G401.6 (cell line): ENCODE data around the gene RCC1.
"Not testable (repeated sequence)": the region's sequence is repeated elsewhere in the genome, so short reads cannot be mapped to it uniquely, and the experiment has no call there.

ENCODE experiments used
- FAIRE-seq: peaks from 2 replicates; lab custom pipeline; 2012; peaks lifted over from hg19 to GRCh38; lab: Jason Lieb, UNC

Gene RCC1

GRCh38 chr1:28551381-28551780 is 45.5 kb downstream of the RCC1 start:
- FAIRE-seq: no peak

GRCh38 chr1:28552758-28553663 is 47.2 kb downstream of the RCC1 start, which contains the start of gene TRNAU1AP:
TRNAU1AP (plus strand) TSS chr1:28553085; CDS start chr1:28553111, 26 bp downstream.
- peak; percentile 77 for FAIRE-seq

- FAIRE-seq: no peak
Measured at GRCh38 chr1:28560886-28561285, 55.0 kb downstream of the RCC1 start.

- no peak for FAIRE-seq
Measured at GRCh38 chr1:28564310-28564709, 58.5 kb downstream of the RCC1 start.

DNA sequence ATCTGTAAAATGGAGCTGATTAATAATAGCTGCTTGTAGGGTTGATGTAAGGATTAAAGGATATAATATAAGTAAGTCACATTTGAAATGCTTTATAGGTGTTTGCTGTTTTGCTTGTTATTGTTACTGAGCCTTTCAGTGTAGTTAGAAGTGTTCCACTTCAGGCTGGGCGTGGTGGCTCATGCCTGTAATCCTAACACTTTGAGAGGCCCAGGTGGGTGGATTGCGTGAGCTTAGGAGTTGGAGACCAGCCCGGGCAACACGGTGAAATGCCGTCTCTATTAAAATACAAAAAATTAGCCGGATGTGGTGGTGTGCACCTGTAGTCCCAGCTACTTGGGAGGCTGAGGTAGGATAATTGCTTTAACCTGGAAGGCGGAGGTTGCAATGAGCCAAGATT is 59.2 kb downstream of the RCC1 start:
- FAIRE-seq: no peak

DNA sequence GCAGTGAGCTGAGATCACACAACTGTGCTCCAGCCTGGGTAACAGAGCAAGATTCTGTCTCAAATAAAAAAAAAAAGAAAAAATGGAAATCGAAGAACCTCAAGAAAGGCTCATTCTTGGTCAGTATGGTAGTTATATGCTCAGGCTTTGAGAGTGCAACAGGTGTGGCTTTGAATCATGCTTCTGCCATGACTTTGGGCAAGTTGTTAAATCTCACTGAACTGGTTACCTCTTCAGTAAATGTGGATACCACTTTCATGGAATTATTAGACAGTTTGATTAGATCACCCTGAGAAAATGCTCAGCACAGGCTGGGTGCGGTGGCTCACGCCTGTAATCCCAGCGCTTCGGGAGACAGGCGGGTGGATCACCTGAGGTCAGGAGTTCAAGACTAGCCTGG is 59.9 kb downstream of the RCC1 start:
- no peak for FAIRE-seq

- no peak for FAIRE-seq
Measured at GRCh38 chr1:28566931-28567330, 61.1 kb downstream of the RCC1 start.

DNA sequence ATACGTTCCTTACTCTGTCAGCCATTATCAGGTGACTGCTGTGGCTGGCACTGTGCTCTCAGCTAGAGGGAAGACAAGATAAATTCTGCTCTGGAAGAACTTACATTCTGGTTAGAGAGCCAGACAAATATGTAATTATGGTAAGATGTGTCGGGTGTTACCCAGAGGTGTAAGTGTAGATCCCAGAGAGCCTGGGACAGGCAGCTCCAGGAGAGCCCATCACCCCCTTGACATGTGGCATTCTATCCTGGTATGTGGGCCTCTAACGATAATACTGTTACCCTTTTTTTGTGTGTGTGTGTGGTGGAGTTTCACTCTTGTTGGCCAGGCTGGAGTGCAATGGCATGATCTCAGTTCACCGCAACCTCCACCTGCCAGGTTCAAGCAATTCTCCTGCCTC is 66.1 kb downstream of the RCC1 start:
- no peak for FAIRE-seq

- not testable (repeated sequence) for FAIRE-seq
Measured at GRCh38 chr1:28572891-28573290, 67.0 kb downstream of the RCC1 start.

DNA sequence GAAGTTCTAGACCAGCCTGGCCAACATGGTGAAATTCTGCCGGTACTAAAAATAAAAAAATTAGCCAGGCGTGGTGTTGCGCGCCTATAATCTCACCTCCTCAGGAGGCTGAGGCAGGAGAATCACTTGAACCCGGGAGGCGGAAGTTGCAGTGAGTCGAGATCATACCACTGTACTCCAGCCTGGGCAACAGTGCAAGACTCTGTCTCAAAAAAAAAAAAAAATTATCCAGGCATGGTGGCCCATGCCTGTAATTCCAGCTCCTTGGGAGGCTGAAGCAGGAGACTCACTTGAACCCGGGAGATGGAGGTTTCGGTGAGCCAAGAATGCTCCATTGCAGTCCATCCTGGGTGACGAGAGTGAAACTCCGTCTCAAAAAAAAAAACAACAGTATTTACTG is 67.7 kb downstream of the RCC1 start:
- no peak for FAIRE-seq

DNA sequence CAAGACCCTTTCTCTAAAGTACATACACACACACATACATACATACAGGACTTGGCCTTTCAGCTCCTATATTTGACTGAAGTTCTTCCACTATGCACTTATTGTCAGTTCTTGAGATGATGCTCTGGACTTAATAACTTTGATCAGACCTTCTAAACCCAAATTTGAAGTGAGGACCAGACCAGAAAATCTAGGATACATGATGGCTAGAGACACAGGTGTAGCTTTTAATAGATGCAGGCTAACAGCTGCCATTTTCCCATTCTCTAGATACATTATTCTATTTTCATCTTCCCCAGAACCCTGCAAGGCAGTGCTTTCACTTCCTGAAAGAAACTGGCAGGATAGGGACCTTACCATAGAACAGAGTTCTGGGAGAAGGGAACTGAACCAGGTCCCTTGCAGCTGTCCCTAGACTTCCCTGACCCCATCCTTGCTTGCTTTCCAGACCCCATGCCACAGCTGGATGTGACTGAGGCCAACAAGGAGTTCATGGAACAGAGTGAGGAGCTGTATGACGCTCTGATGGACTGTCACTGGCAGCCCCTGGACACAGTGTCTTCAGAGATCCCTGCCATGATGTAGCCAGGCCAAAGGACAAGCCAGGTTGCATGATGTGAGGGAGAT is 71.3 kb downstream of the RCC1 start:
- no peak for FAIRE-seq

DNA sequence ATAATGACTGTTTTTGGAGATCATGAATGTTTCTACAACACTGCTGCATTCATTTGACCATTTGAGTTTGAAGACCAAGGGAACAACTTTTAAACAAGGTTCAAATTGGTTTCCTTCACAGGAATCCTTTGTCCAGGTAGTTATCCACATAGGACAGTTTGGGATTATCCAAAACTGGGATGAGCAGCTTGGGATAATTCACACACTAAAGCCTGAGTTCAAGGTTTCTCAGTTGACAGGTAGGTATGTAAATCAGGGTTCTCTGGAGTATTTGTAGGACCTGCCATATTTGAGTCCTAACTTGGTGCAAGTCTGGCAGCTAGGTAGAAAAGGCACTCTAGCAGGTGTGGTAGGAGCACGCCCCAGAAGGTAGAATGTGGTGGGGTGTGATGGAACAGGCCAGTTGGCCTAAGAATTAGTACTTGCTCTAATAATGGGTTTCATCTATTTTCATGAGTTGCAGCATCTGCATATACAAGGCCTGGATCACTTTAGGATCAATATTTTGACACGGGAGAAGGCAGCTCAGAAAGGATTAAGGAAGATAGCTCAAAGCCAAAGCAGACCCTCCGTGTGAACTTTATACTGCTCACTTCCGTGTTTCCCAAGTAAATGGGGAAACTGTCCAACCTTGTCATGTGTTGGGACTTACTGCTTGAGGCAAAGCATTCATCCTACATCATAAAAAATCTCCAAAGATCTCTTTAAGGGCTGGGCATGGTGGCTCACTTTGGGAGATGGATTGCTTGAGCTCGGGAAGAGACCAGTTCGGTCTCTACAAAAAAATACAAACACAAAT is 72.1 kb downstream of the RCC1 start:
- no peak for FAIRE-seq

DNA sequence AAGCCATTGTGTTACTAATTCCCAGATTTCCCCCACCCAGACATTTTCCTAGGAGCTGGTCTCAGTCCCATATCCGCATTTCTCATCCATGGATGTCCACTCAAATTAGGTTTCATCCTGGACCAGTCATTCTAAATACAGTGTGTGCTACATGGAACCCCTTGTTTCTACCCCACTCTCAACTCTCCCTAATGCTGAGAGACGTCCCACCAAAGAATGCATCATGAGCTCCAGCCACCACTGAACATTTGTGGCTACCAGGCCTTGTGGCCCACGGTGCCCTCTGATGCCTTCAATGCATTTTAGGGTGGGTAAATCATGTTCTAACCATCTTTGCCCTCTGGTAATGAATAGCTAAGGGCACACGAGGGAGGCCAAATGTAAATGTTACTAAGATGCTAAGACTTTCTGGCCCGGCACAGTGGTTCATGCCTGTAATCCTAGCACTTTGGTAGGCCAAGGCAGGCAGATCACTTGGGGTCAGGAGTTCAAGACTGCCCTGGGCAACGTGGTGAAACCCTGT is 72.9 kb downstream of the RCC1 start:
- FAIRE-seq: no peak

- no peak for FAIRE-seq
Measured at GRCh38 chr1:28579401-28579800, 73.6 kb downstream of the RCC1 start.

GRCh38 chr1:28580722-28581530 is 75.1 kb downstream of the RCC1 start:
- FAIRE-seq: no peak

DNA sequence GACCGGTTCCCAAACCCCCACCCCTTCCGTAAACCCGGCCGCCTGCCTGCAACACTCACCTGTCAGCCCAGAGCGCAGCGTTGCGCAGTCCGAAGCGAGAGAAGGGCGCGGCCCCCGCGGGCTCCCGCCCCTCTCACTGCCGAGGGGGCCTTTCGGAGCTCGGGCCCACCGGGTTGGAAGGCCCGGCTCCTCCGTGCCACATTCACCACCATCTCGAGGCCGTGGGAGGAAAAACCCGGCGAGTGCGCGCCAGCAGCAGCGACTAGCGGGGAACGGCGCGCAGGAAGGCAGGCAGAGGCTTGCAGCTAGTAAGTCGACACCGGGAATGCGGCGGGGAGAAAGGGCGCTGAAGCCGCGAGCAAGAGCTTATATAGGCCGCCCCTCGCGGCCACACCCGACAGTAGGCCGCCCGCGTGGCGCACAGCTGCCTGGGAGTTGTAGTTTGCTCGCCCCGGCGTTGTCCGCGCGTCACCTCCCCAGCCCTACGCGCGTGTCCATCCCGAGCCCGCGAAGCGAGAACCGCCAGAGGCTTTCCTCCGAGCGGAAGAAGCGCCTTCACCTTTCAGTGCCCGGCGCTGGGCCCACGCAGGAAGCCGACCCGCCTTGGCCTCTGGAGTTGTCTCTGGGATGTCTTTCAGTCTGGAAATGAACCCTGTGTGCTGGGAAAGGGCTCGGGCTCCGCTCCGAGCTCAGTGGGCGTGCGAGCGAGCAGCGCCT is 75.8 kb downstream of the RCC1 start:
- peak; percentile 58 for FAIRE-seq

- no peak for FAIRE-seq
Measured at GRCh38 chr1:28582248-28582615, 76.4 kb downstream of the RCC1 start.

GRCh38 chr1:28586585-28587391 is 80.9 kb downstream of the RCC1 start:
- not testable (repeated sequence) for FAIRE-seq
